Common myeloid progenitor, CD34-positive (primary cell): ENCODE results near the gene CAPN1.
A peak's percentile ranks its signal among the peaks of the same experiment; 100 is the strongest.

ENCODE experiments used
- CTCF ChIA-PET: fragments of 350-600 bp; sonication (Branson Sonifier 250); formaldehyde crosslinking; loops from one replicate; lab custom pipeline; 2021; ENCODE audit warnings: antibody characterized with exemption; lab: Charles Lee
- POLR2A ChIA-PET: fragments of 350-600 bp; sonication (Branson Sonifier 250); formaldehyde crosslinking; loops from one replicate; lab custom pipeline; 2021; ENCODE audit warnings: antibody characterized with exemption; lab: Charles Lee
- DNase-seq, 3 donors: peaks; one replicate each; pipeline versions ENCODE4 v3.0.0 to v3.0.0-alpha.2; 2013
- H3K27ac ChIP-seq, 2 experiments: 1 replicate in 1 of 2; 2 replicates in 1 of 2; pipeline ENCODE4 v1.7.0; 2013; ENCODE audit warnings: inconsistent platforms in 2 of 2, low read length in 2 of 2, mild to moderate bottlenecking in 2 of 2, low read depth in 1 of 2, moderate library complexity in 1 of 2; ENCODE audit not compliant: severe bottlenecking in 2 of 2, insufficient read depth in 1 of 2, poor library complexity in 1 of 2
- H3K27me3 ChIP-seq, 5 experiments: replicated peaks in 2 of 5; 1 replicate in 3 of 5; 2 replicates in 2 of 5; pipeline versions ENCODE4 v1.6.1 to v1.7.0; 2013; ENCODE audit warnings: low read length in 4 of 5, mild to moderate bottlenecking in 2 of 5, moderate library complexity in 2 of 5, inconsistent platforms in 1 of 5; ENCODE audit not compliant: insufficient read depth in 5 of 5, control insufficient read depth in 4 of 5
- H3K36me3 ChIP-seq, 4 experiments: 1 replicate in 2 of 4; 2 replicates in 2 of 4; pipeline versions ENCODE4 v1.6.1 to v1.7.0; 2013; ENCODE audit warnings: low read length in 3 of 4, control low read depth in 1 of 4, mild to moderate bottlenecking in 1 of 4; ENCODE audit not compliant: control insufficient read depth in 4 of 4, insufficient read depth in 4 of 4
- H3K4me1 ChIP-seq, 4 experiments: 1 replicate in 3 of 4; 2 replicates in 1 of 4; pipeline versions ENCODE4 v1.6.1 to v1.7.1; 2013; ENCODE audit warnings: low read length in 3 of 4, mild to moderate bottlenecking in 3 of 4, control low read depth in 1 of 4, inconsistent platforms in 1 of 4, moderate library complexity in 1 of 4; ENCODE audit not compliant: control insufficient read depth in 4 of 4, insufficient read depth in 4 of 4; ENCODE audit errors: control extremely low read depth in 1 of 4
- H3K4me3 ChIP-seq, 7 experiments: 1 replicate in 4 of 7; 2 replicates in 3 of 7; pipeline versions ENCODE4 v1.5.1 to v1.7.0; 2013; ENCODE audit warnings: mild to moderate bottlenecking in 7 of 7, low read length in 6 of 7, moderate library complexity in 6 of 7, inconsistent platforms in 2 of 7, low read depth in 2 of 7, control low read depth in 1 of 7; ENCODE audit not compliant: insufficient read depth in 4 of 7, control insufficient read depth in 1 of 7; ENCODE audit errors: extremely low read depth in 1 of 7
- H3K9me3 ChIP-seq, 5 experiments: 1 replicate in 4 of 5; 2 replicates in 1 of 5; pipeline versions ENCODE4 v1.6.1 to v1.7.1; 2013; ENCODE audit warnings: low read length in 4 of 5, mild to moderate bottlenecking in 2 of 5, inconsistent platforms in 1 of 5, low read depth in 1 of 5, moderate library complexity in 1 of 5; ENCODE audit not compliant: control insufficient read depth in 4 of 5, insufficient read depth in 2 of 5; ENCODE audit errors: control extremely low read depth in 1 of 5
- WGBS: methylation state at CpG from one replicate; pipeline ENCODE4 v1.1.5; 2013; ENCODE audit not compliant: insufficient coverage; 5-methylcytosine and 5-hydroxymethylcytosine counted together

Gene CAPN1

DNA sequence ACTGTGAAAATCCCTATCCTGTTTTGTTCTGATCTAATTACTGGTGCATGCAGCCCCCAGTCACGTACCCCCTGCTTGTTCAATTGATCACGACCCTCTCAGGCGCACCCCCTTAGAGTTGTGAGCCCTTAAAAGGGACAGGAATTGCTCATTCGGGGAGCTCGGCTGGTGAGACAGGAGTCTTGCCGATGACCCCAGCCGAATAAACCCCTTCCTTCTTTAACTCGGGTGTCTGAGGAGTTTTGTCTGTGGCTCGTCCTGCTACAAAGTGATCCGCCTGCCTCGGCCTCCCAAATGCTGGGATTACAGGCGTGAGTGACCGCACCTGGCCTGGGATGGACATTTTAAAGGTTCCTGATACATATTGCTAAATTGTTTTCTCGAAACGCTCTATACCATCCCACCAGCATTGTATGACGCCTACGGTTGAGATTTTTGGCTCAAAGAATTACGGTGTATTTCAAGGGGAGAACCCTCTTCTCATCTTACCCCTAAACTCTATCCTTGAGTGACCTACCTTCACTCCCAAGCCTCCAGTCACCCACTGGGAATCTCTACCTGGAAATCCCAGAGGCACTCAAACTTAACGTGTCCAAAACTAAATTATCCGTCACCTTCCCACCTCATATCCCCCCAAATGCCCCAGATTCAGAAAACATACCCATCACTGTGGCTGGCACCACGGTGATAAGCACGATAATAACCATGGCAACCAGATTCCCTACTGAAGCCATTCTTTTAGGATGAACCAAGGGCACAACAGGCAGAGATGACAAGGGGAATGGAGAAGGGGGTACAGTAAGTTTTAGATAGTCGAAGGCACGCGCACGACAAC, 79.2 kb downstream of the CAPN1 start:
- CTCF ChIA-PET = interaction anchor here (0.6 to 2.2 kb wide), 4 partner anchors 12 to 67 kb away, joined by 3 to 6 read pairs (median 4); no protein-coding TSS in a partner anchor
- peaks cover 15 to 35% (median 27%) of the 10 kb centered on the region in 4 experiments for H3K4me1 ChIP-seq
- peak overlapping the region; percentile 30 to 87 for H3K27ac ChIP-seq
- no peaks in the 10 kb centered on the region for H3K9me3 ChIP-seq
- no peaks in the 10 kb centered on the region for H3K27me3 ChIP-seq
- peak overlapping the region; percentile 59 to 92 (median 88) for H3K4me3 ChIP-seq
- POLR2A ChIA-PET = interaction anchor here (0.5 kb wide), 1 partner anchor 161 kb away, joined by 5 read pairs; no protein-coding TSS in a partner anchor
- 60% methylated on average over 18 of the region's 26 CpGs for WGBS
- DNase-seq = no peak
- peaks cover 0 to 11% (median 2%) of the 10 kb centered on the region in 4 experiments for H3K36me3 ChIP-seq
